Anterior cingulate cortex (tissue), 58 donors: Measurements from ENCODE around the gene ZMYND8.

Experiments used
- DNase-seq, 58 donors: peaks; one replicate each; lab custom pipeline; 2025; lab: John Stamatoyannopoulos, UW

ZMYND8 gene

DNA sequence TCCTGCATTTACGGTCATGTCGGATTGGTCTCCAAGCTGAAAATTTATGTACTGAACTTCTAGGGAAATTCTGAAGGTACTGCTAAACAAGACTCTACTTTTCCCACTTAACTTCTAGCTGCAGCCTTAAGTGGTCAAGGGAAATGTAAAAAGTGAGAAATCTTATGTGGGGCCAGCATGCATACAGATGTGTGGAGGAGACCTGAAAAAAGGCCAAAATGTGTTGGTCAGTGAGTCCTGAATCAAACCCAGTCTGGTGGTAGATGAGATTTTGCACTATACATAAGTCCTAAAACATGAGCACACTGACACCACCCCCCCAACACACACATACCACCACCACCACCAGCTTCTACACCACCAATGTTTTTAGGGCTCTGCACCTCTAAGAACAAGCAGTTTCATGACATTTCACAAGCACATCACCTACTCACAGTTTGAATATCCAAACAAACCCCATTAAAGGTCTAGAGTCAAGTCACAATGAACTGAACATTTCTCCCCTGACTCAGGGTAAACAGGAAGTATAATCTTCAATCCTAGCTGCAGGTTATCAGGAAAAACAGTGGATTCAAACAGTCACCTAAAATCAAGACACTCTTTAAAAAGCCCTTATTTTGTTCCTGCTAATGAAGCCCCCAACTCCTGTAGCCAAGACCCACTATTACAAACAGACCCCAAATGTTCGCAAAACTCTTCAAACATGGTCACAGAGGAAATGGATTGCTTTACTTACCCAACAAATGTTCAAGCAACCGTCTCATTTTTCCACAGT lies 1.6 kb downstream of the ZMYND8 start:
- DNase-seq = peak in 4 of 58 donors; percentile 15 to 35 (median 19)

DNA sequence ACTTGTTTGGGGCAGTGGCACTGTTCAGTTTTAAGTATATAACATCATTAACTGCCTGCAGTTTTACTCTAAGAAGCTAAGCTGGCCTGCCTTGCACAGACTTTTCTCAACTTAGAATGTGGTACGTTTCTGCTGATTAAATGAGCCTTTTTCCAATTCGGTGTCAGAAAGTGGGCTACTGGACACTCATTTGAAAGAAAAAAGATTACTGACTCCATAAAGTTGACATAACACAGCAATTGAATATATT lies 2.1 kb downstream of the ZMYND8 start:
- DNase-seq = peak in 1 of 58 donors; percentile 26

DNA sequence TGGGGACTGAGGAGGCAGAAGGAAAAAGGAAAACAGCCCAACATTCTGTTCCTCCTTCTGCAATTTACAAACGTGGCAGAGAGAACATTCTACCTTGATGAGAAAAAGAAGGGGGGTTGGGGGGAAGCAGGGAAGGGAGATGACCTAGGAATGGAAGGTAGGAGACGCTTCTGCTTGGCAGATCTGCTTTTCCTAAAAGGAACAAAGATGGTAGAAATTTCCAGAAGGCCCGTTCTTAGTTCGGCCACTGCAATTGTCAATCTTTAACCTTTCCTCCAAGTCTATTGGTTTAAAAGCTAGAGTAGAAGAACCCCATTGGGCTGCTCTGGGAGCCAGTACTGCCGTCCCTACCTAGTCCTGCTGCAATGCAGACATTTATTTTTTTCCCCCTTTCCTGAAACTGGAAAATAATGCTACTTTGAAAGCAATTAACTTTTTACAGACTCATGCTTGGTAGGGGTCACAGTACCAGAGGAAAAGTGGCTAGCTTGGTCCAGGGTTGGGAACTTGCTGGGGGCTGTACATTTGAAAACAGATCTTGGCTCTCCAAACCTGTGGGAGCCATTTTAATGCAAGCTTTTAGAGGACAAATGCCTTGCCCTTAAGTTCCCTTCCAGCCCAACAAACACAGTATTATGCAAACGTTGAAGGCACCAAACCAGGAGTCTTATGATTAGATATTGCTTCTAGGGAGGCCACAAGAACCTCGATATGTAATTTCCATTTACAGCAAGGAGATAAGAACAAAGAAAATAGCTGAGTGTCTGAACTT lies 2.6 kb downstream of the ZMYND8 start:
- peak in 8 of 58 donors; percentile 30 to 45 (median 38) for DNase-seq

DNA sequence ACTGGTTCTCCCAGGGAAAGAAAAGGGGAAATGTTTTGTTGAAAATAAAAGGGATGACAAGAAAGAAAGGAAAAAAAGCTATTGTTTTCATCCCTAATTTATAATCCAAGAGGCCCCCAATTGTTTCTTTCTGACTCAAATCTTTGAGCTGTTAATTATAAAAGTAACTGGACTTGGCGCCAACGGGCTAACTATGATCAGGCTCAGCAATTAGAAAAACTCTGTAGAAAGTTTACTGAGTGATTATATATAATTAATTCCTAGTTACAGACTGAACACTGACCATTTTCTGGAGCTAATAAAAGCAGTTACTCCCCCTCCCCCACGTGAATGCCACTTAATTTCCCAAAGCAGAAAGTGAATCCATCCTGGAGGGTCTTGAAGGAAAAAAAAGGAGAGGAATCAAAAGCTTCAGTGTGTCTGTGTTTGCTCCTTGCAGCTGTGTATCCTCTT lies 3.2 kb downstream of the ZMYND8 start:
- DNase-seq = no peak

DNA sequence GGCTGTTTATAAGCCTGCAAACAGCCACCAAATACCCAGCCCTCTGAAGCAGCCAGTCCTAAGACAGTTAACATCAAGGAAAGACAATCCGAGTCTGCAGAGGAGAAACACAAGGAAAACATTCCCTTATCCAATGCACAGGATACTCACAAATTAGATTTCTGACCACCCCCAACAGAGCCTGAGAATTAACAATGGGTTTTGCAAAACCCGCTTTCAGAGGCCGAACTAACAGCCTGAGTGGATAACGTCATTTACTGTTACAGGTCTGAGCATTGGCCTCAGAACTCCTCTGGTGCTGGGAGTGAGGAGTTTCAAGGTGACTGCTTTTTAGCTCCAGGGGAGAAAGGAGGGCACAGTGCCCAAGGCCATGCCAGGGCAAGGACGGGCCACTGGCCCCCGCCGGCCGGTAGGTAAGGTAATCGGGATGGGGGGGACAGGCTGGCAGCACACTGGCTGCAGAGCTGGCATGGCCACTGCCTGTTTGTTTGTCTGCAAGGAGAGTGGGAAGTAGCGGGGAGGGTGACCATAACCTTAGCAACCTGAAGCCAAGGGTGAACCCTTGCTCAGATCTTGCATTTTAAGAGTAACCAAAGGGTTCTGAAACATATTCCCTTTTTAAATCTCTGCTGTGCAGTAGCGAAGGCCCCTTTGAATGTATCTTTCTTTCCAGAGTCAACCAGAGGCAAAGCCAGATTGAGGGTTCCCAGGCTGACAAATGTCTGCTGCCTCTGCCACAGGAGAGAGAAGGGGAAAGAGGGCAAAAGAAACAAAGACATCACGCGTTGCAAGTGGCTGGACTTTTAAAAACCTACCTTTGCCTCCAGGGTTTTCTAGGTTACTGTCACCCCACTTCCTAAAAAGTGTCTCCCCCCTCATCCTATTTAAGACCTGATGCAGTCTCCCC lies 3.9 kb downstream of the ZMYND8 start:
- peak in 45 of 58 donors; percentile 10 to 87 (median 60) for DNase-seq

DNA sequence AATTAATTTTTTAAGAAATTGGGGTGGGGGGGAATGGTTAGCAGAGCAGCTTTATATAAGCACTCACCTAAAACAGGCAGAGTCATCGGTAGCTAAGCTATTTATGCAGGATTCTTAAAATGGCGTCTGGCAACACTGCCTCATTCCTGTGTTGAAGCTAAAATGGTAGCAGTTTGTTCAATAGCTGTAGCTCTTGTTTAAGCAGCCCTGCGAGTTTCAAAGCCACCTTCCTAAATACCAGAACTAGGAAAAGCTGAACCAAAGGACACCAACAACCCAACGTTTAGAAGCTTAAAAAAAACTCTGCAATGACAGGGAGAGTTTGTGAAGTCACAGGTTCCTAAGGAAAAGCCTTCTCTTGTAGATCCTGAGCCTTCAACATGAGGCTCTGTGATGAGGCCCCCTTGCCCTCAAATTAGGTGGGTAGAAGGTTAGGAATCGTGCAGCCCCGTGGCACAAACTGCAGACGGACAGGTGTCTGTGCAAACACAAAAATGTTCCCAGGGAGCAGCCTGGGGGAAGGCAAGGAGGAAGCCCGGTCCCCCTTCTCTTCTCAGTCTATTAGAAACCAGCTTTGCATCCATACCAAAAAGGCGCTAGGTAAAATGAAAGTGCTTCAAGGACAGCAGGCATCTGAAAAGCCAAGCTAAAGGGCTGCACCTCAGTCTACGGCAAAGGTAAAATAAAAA lies 4.7 kb downstream of the ZMYND8 start:
- DNase-seq = peak in 25 of 58 donors; percentile 10 to 73 (median 49)

DNA sequence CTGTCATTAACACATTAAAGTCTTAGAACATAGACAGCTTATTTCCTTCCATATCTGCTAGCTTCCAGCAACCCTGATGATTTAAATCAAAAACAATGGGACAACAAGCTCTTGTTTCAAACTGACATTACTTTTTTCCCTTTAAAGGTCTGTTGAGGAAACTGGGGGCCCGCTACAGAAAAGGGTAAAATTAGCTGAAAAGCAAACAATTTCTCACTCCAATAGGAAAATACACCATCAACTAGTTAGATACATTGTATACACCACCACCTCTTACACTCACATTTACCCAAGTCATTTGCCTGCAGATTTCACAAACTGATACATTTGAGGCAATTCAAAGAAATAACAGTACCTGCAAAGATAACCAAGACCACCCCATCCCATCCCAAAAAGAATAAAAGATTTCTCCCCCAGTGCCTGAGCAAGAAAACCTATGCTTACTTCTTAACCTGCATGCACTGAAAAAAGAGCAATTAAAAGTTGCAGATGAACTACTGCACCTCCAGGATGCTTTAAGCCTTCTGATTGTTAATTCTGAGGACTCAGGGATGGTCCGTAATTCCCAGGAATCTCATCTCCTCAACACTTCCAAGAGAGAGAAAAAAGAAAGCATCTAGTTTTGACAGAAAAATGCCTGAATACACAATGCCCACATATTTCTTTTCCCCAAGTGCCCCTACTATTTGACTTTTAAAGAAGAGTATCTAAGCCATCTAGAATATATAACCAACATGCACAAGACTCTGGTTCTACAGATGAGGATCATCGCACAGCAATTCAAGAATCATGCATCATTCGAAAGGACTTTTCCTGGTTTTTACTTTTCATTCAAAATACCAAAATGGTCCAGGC lies 5.6 kb downstream of the ZMYND8 start:
- no peak for DNase-seq

DNA sequence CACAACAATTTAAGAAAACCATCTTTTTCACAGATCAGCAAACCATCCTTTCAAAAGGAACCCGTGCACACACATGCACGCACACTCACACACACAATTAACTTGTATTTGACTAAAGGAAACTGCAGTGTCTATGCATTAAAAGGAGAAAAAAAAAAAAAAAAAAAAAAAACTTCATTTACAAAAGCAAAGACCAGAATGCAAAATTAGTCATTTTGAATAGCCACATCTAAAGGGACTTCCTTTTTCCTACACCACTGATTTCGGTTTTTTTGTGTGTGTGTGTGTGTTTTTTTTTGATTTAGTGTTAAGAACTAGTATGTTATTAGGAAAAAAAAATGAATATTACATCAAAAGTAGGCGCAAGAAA lies 6.3 kb downstream of the ZMYND8 start:
- DNase-seq = no peak

DNA sequence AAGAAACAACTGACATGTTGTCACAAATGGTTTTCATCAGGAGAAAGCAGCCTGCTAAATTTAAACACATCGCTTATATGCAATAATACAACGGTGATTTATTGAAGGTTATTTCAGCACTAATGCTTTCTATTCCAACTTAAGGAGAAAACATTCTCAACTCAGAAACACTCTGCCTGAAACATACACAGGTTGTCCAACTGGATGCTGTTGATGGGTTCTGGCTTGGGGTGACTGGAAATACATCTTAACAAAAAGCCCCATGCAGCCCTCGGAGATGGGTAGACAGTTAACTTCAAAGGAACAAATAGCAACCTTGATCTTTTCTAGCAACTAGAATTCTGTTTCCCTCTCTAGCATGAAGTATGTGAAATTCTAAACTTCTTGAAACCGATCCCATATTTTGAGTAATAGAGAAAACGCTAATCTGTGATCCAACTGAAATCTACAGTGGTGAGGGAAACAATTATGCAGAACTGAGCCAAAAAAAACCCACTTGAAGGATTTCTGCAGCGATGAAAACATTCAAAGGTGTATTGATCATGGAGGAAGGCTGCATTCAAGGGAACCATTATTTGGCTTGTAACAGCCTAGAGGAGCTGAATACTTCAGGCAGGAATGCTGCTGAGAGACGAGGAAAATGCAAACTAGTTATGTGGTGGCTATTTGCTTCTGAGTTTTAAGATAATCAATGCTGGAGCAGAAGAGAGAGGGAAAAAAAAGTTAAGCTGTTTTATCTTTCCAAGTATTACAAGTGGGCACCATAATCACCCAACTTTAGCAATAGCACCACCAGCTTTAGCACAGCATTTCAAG lies 6.9 kb downstream of the ZMYND8 start:
- peak in 1 of 58 donors; percentile 18 for DNase-seq

DNA sequence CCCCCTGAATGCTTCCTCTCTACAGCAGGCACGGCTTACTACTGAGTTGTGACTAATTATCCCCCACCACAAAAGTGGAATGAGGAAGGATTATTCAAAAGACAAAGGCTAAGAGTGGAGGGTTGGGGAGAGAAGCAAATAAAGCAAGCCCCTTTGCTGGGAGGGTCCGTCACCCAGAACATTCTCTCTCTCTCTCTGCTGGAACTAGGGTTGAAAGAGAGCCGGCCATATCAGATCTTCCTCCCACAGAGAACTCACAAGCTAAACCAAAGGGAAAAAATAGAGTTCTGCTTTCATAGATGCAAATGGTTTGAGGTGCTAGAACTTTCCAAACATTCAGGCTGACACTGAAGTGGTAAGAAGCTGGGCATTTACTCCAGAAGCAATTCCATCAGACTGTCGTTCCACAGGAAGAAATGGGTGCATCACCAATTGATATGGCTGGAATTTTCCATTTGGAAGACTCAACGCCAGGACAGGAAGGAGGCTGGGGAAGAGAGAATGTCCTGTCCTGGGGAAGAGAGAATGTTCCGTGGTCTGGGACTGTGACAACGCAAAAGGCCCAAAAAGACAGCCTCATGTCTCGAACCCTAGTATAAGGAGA lies 7.9 kb downstream of the ZMYND8 start:
- peak in 3 of 58 donors; percentile 13 to 36 (median 17) for DNase-seq

DNA sequence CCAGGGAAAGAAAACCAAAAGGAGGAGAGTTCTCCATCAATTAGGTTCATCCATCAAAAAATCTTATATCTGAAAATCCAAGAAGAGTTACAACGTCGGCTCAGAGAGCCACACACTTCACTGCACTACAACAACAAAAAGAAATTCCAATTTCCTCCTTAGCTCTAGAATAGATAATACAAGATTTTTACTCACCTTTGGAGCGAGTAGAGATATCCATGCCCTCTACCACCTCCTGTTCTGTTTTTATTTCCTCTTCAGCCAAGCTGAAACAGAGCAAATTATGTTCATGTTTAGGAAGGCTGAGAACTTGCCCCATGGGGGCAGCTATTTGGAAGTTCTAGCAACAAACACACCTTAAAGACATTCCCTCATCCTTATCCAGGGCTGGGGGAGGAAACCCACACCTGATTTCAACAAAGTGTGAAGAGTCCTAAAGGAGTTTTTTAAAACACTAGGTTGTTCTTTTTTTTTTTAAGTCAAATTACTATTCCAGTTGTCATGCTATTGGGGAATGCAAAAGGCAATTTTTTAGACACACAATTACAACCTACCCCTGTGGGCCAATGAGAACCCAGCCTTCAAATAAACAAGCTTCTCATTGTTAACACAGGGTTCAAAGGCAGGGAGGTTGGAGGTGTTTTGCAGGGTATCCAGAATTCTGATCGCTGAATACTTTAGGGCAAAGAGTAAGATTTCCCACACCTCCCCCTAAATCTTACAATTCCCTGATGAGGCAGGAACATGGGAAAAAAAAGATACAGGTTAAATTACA lies 8.7 kb downstream of the ZMYND8 start:
- DNase-seq = no peak

DNA sequence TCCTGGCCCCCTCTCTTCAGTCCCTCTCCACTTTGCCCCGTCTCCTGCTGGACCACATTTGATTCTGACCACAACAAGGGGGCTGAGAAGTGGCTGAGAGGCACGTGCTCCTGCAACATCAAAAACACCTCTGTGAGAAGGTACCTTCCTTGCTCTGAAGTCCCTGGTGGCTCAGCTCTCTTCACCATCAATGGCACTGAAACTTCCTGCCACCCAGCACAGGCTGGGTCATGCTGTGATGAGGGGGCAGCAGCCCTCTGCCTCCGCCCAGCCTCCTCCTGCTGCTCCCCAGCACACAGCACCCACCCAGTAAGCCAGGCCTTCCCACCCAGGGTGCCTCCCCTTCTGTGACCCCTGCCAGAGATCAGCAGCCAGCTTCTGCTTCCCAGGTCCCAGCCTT lies 10.3 kb downstream of the ZMYND8 start:
- DNase-seq = no peak

DNA sequence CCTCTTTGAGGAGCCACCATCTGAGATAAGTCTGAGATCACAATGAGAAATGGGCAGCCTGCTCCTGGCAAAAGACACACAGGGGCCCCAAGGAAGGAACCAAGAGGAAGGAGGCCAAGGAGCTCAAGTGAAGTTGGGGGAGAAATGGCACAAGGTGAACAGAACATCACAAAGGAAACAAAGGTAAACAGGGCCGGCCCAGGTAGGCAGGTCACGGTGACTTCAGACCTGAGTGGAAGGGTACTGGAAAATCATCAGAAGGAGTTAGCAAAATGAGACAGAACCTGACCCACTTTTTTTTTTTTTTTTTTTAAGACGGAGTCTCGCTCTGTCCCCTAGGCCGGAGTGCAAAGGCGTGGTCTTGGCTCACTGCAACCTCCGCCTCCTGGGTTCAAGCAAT lies 11.3 kb downstream of the ZMYND8 start:
- no peak for DNase-seq

DNA sequence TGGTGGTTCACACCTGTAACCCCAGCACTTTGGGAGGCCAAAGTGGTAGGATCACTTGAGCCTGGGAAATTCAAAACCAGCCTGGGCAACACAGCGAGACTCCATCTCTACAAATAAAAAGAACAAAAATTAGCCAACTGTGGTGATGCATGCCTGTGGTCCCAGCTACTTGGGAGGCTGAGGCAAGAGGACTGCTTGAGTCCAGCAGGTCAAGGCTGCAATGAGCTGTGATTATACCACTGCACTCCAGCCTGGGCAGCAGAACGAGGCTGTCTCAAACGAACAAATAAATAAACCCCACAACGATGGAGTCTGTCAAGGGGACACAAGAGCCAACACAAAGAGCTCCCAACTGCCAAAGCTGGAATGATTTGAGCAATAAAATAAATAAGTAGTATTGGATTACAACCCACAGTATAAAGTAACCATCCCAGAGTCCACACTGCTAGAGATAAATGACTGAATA lies 13.5 kb downstream of the ZMYND8 start:
- DNase-seq = no peak

DNA sequence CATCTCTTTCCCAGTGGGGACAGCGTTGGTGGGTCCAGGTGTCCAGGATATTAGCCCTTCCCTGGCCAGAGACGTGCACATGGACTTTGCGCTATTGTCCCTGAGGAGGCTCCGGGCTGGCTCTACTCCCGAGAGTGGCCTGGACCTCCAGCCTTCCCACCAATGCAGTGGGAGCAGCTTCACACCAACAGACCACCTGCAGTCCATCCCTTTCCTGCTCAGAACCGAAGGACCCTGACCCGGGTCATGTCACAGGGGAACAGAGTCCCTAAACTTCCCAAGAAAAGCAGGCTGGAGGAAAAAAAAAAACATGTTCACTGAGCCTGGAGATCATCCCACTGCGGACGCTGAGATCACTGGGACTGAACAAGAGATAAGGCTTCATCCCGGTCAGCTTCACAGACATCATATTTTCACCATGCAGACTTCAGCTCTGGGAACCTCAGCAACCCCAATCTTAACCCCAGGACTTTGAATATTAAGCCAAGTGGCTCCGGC lies 18.3 kb downstream of the ZMYND8 start:
- DNase-seq = no peak

DNA sequence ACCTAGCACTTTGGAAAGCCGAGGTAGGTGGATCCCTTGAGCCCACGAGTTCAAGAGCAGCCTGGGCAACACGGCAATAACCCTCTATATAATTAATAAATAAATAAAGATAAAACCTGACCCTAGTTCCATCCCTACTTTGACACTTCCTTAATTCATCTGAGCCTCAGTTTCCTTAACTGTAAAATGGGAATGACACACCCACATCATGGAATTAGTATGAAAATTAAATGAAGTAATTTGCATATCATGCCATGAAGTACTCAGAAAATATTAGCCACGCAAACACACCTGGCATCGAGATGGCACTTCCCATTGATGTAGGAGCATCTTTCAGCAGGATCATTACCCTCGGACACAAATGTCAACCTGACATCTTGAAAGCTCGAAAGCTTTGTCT lies 19.1 kb downstream of the ZMYND8 start:
- no peak for DNase-seq
